ENCODE data around the gene ADRA2B. TPM values are rescaled to one million over a fixed set of nuclear protein-coding genes. Genes with fewer than 3 reads are reported as not detected.

Gene ADRA2B
- total and polyA plus RNA-seq, 2 experiments from 2014 or later, result 0.66 to 0.87 TPM

DNA sequence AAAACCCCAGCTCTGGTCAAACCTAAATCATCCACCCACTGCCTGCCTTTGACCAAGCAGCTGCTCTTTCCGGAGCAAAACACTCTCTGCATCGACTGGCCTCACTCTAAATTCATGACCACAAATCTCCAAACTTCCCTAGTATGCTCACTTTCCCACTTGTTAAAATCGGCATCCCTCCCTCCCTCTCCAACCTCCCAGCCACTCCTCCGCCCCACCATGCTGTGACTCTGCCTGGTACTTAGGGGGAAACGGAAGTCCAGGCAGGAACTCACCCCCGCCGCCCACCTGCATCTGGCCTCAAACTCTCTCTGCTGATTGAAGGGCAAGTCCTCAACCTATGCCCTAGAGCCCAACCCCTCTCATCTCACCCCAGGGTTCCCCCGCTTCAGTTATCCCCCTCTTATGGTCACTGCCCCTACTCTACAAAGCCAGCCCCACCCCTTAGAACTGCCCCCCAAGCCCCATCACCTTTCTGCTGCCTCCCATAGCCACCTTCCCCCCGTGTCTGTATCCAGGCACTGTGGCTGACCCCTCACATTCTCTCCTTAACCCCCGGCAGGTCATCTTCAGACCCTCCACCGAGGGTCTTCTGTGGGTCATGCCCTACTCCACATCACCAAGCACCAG, 3.8 kb upstream of the ADRA2B start:
- no peaks in the 10 kb centered on the region for H3K79me2 ChIP-seq
- TF ChIP-seq, protein P1, sequence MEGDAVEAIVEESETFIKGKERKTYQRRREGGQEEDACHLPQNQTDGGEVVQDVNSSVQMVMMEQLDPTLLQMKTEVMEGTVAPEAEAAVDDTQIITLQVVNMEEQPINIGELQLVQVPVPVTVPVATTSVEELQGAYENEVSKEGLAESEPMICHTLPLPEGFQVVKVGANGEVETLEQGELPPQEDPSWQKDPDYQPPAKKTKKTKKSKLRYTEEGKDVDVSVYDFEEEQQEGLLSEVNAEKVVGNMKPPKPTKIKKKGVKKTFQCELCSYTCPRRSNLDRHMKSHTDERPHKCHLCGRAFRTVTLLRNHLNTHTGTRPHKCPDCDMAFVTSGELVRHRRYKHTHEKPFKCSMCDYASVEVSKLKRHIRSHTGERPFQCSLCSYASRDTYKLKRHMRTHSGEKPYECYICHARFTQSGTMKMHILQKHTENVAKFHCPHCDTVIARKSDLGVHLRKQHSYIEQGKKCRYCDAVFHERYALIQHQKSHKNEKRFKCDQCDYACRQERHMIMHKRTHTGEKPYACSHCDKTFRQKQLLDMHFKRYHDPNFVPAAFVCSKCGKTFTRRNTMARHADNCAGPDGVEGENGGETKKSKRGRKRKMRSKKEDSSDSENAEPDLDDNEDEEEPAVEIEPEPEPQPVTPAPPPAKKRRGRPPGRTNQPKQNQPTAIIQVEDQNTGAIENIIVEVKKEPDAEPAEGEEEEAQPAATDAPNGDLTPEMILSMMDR (IDR thresholded peaks at IDR 0.05; ENCODE audit: poor library complexity), result no peak
- no peak for TF ChIP-seq EZH2phosphoT487 (IDR thresholded peaks at IDR 0.05; ENCODE audit: low read depth, severe bottlenecking, unreplicated experiment)
- 63% methylated on average over 9 of the region's 11 CpGs for WGBS (ENCODE audit: low lambda C conversion rate, missing lambda C conversion rate)
- no peak overlapping the region for H3K27ac ChIP-seq
- no peak for DNase-seq (ENCODE audit: low spot score)
- H4K20me1 ChIP-seq (ENCODE audit: insufficient read depth, poor library complexity, severe bottlenecking), result no peaks in the 10 kb centered on the region
- no peaks in the 10 kb centered on the region for H3K9me3 ChIP-seq (ENCODE audit: low read depth)
- no peak overlapping the region for H2AFZ ChIP-seq
- H3K9me2 ChIP-seq (replicated peaks; ENCODE audit: insufficient read depth), result no peaks in the 10 kb centered on the region
- peaks cover 19% of the 10 kb centered on the region for H3K27me3 ChIP-seq
- H3K36me3 ChIP-seq (replicated peaks; ENCODE audit: insufficient read depth, low read depth), result no peaks in the 10 kb centered on the region
- no peak overlapping the region for H3K4me2 ChIP-seq
- peaks cover 4% of the 10 kb centered on the region for H3K4me1 ChIP-seq (ENCODE audit: insufficient read depth)
- no peak overlapping the region for H3K4me3 ChIP-seq

DNA sequence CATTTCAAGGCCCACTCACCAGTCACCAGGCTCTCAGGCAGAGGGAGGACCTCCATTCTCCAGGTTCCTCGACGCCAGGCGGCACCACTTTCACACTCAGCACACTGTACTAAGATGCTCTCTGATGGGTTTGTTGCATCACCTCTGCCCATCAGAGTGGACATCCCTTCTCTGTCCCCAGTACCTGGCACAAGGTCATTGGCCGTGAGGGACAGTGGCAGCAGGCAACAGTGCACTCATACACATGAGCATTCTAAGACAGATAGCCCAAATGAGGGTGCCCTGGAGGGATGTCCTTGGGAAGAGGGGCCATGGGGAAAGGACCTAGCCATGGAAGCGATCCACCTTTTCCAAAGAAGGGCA, 3.0 kb upstream of the ADRA2B start:
- Histone ChIP-seq H4K20me1 (ENCODE audit: insufficient read depth, poor library complexity, severe bottlenecking) (no peaks in the 10 kb centered on the region), H3K36me3 (replicated peaks; ENCODE audit: insufficient read depth, low read depth) (no peaks in the 10 kb centered on the region), H2AFZ (no peak overlapping the region), H3K9me2 (replicated peaks; ENCODE audit: insufficient read depth) (no peaks in the 10 kb centered on the region), H3K4me2 (no peak overlapping the region), H3K4me1 (ENCODE audit: insufficient read depth) (peaks cover 4% of the 10 kb centered on the region), H3K27me3 (peaks cover 19% of the 10 kb centered on the region), H3K4me3 (no peak overlapping the region), H3K27ac (no peak overlapping the region), H3K9me3 (ENCODE audit: low read depth) (no peaks in the 10 kb centered on the region), H3K79me2 (no peaks in the 10 kb centered on the region)
- 91% methylated on average over 5 of the region's 5 CpGs for WGBS (ENCODE audit: low lambda C conversion rate, missing lambda C conversion rate)
- no peak for DNase-seq (ENCODE audit: low spot score)
- TF ChIP-seq, protein P1 (IDR thresholded peaks at IDR 0.05; ENCODE audit: poor library complexity), result no peak
- TF ChIP-seq EZH2phosphoT487 (IDR thresholded peaks at IDR 0.05; ENCODE audit: low read depth, severe bottlenecking, unreplicated experiment) (no peak), EZH2 (IDR thresholded peaks at IDR 0.05; ENCODE audit: borderline replicate concordance) (no peak)

DNA sequence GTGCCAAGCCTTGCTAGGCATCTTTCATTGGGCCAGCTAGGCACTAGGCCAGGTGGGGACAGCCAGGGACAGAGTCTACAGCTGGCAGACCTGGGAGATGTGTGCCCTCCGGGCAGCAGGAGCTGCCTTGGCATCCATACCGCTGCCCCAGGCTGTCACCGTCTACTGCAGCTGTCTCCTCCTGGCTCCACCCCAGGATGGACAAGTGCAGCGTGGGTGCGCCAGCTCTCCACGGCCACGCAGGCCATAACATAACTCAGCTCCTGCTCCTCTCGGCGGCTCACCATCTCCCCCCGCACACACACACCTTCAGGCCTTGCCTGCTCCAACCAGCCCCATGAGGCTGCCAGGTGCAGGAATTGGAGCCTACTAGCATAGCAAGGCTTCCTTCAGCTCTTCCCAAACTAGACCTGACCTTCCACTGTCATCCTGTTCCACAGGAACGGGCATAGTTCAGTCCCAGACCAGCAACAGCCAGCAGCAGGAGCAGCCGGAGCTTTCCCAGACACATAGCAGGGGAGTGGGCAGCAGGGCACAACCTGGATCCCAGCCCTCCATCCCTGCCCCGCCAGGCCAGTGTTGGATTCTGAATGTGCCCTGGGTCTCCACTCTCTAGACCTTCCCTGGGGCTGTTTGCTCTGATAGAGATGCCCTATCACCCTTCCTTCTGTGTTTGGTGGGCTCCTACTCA, 2.5 kb upstream of the ADRA2B start:
- Histone ChIP-seq H3K4me3 (no peak overlapping the region), H3K79me2 (no peaks in the 10 kb centered on the region), H3K27me3 (peaks cover 19% of the 10 kb centered on the region), H3K4me2 (no peak overlapping the region), H3K27ac (no peak overlapping the region), H4K20me1 (ENCODE audit: insufficient read depth, poor library complexity, severe bottlenecking) (no peaks in the 10 kb centered on the region), H3K9me3 (ENCODE audit: low read depth) (no peaks in the 10 kb centered on the region), H3K36me3 (replicated peaks; ENCODE audit: insufficient read depth, low read depth) (no peaks in the 10 kb centered on the region), H2AFZ (no peak overlapping the region), H3K4me1 (ENCODE audit: insufficient read depth) (peaks cover 4% of the 10 kb centered on the region), H3K9me2 (replicated peaks; ENCODE audit: insufficient read depth) (no peaks in the 10 kb centered on the region)
- no peak for DNase-seq (ENCODE audit: low spot score)
- WGBS (ENCODE audit: low lambda C conversion rate, missing lambda C conversion rate), result 93% methylated on average over 13 of the region's 13 CpGs
- TF ChIP-seq EZH2 (IDR thresholded peaks at IDR 0.05; ENCODE audit: borderline replicate concordance) (no peak), EZH2phosphoT487 (IDR thresholded peaks at IDR 0.05; ENCODE audit: low read depth, severe bottlenecking, unreplicated experiment) (no peak)
- TF ChIP-seq, protein P1 (IDR thresholded peaks at IDR 0.05; ENCODE audit: poor library complexity), result no peak
